DOHH2 (cell line): Measurements from ENCODE around the gene CACNB1.

Experiments
- CTCF ChIP-seq: fragments of 200-600 bp; sonication (generic); IDR thresholded peaks from one replicate; pipeline ENCODE4 v1.5.1; 2014; ENCODE audit warnings: antibody characterized with exemption, mild to moderate bottlenecking, low read depth, low read length; ENCODE audit not compliant: poor library complexity, severe bottlenecking
- EZH2phosphoT487 ChIP-seq: fragments of 200-600 bp; sonication (generic); IDR thresholded peaks from 2 replicates; pipeline ENCODE4 v1.6.1; 2017; ENCODE audit warnings: borderline replicate concordance, mild to moderate bottlenecking, antibody characterized with exemption, low read length, moderate library complexity, mixed read lengths

- TF ChIP-seq CTCF, result no peak
- TF ChIP-seq EZH2phosphoT487, result no peak
These were observed 46.6 kb upstream of the CACNB1 start for GRCh38 chr17:39244016-39244599.
